Measurements from ENCODE around the gene CYP24A1. TPM values are rescaled to one million over a fixed set of nuclear protein-coding genes. Genes with fewer than 3 reads are reported as not detected.
A peak's percentile ranks its signal among the peaks of the same experiment; 100 is the strongest.

CYP24A1 gene
- total and polyA plus RNA-seq, 2 of the 13 experiments (the other 11 are each of a cell fraction or from before 2014, with no cell fraction given): 9.4 to 32.7 TPM

- peak; percentile 100 for TF ChIP-seq TGIF2 (CRISPR knock-in tag; IDR thresholded peaks at IDR 0.05)
- no peak for TF ChIP-seq CENPX (CRISPR knock-in tag; IDR thresholded peaks at IDR 0.05)
- no peak for TF ChIP-seq RBM22 (optimal IDR thresholded peaks at IDR 0.05; ENCODE audit: low read length)
- TF ChIP-seq PHF5A (CRISPR knock-in tag; IDR thresholded peaks at IDR 0.05; ENCODE audit: low read depth, unreplicated experiment): peak; percentile 96
- no peak for TF ChIP-seq ZNF121 (CRISPR knock-in tag; IDR thresholded peaks at IDR 0.05)
- peak; percentile 92 for TF ChIP-seq CBX1 (IDR thresholded peaks at IDR 0.05; ENCODE audit: low read depth)
- TF ChIP-seq, protein P1, sequence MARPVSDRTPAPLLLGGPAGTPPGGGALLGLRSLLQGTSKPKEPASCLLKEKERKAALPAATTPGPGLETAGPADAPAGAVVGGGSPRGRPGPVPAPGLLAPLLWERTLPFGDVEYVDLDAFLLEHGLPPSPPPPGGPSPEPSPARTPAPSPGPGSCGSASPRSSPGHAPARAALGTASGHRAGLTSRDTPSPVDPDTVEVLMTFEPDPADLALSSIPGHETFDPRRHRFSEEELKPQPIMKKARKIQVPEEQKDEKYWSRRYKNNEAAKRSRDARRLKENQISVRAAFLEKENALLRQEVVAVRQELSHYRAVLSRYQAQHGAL (CRISPR knock-in tag; IDR thresholded peaks at IDR 0.05; ENCODE audit: not compliant biosample characterization): no peak
- TF ChIP-seq NFE2L1 (CRISPR knock-in tag; IDR thresholded peaks at IDR 0.05; ENCODE audit: borderline replicate concordance): no peak
- TF ChIP-seq ZUFSP (CRISPR knock-in tag; IDR thresholded peaks at IDR 0.05; ENCODE audit: borderline replicate concordance): no peak
- peak; percentile 63; the same call in 1 of the 2 replicates for TF ChIP-seq MEIS1 (CRISPR knock-in tag; IDR thresholded peaks at IDR 0.05; ENCODE audit: borderline replicate concordance)
- peak; percentile 99 for TF ChIP-seq IRF2 (CRISPR knock-in tag; IDR thresholded peaks at IDR 0.05)
- TF ChIP-seq FOSL1 (CRISPR knock-in tag; IDR thresholded peaks at IDR 0.05; ENCODE audit: borderline replicate concordance): peak; percentile 79; the same call in 1 of the 2 replicates
- TF ChIP-seq CREM (IDR thresholded peaks at IDR 0.05): peak; percentile 93
- TF ChIP-seq CREM (CRISPR knock-in tag; IDR thresholded peaks at IDR 0.05): no peak
- TF ChIP-seq ZBTB8A (CRISPR knock-in tag; IDR thresholded peaks at IDR 0.05; ENCODE audit: borderline replicate concordance, low read depth): no peak
- TF ChIP-seq NFATC3 (CRISPR knock-in tag; IDR thresholded peaks at IDR 0.05): no peak
- TF ChIP-seq ZNF230 (CRISPR knock-in tag; IDR thresholded peaks at IDR 0.05): no peak
- TF ChIP-seq, protein P2, sequence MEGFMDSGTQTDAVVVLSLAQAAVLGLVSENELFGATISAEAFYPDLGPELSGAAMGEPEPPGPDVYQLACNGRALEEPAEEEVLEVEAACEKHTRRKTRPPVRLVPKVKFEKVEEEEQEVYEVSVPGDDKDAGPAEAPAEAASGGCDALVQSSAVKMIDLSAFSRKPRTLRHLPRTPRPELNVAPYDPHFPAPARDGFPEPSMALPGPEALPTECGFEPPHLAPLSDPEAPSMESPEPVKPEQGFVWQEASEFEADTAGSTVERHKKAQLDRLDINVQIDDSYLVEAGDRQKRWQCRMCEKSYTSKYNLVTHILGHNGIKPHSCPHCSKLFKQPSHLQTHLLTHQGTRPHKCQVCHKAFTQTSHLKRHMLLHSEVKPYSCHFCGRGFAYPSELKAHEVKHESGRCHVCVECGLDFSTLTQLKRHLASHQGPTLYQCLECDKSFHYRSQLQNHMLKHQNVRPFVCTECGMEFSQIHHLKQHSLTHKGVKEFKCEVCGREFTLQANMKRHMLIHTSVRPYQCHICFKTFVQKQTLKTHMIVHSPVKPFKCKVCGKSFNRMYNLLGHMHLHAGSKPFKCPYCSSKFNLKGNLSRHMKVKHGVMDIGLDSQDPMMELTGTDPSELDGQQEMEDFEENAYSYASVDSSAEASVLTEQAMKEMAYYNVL (CRISPR knock-in tag; IDR thresholded peaks at IDR 0.05; ENCODE audit: borderline replicate concordance): peak; percentile 97; the same call in 1 of the 2 replicates
- TF ChIP-seq ZNF891 (CRISPR knock-in tag; IDR thresholded peaks at IDR 0.05): no peak
- peak; percentile 99 for TF ChIP-seq HDAC1 (CRISPR knock-in tag; IDR thresholded peaks at IDR 0.05)
- TF ChIP-seq MATR3 (CRISPR knock-in tag; IDR thresholded peaks at IDR 0.05): no peak
- TF ChIP-seq ATM (IDR thresholded peaks at IDR 0.05; ENCODE audit: borderline replicate concordance): no peak
- peak; percentile 99 for TF ChIP-seq CEBPB (IDR thresholded peaks at IDR 0.05; ENCODE audit: borderline replicate concordance, low read depth, low read length)
- no peak for TF ChIP-seq RBM39 (IDR thresholded peaks at IDR 0.05; ENCODE audit: low read depth, low read length, poor library complexity, severe bottlenecking)
- TF ChIP-seq HOMEZ (CRISPR knock-in tag; IDR thresholded peaks at IDR 0.05; ENCODE audit: low read depth): peak; percentile 98
Measured at GRCh38 chr20:54103762-54104600, 69.8 kb downstream of the CYP24A1 start (continued).
